ENCODE results near the gene GPR55.

The GPR55 gene

DNA sequence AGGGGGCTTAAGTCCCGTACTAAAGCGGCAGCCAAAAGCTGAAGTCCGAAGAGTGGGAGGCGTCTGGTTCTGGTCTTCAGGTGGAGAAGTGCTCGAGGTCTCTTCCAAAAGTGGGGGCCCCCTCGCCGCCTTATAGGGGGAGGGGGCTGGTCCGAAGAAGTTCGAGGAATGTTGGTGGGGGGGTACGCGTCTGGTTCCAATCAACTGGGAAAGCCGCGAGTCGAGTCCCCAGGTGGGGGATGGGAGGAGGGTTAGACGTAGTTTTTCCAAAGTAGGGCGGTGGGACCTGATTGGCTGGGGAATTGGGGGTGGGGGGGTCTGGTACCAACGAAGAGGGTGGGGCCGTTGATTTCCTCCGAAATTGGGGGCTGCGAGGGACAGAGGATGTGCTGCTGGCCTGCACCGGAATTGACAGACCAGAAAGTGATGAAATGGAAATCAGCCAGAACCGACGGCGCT is 59.7 kb downstream of the GPR55 start:
- Histone ChIP-seq H3K9me3 (ENCODE audit: control insufficient read depth in 1 of 2, low read length in 2 of 2) (no peaks in the 10 kb centered on the region), H3K27me3 (ENCODE audit: low read depth, low read length) (no peaks in the 10 kb centered on the region), H3K36me3 (ENCODE audit: control insufficient read depth in 1 of 2, insufficient read depth in 2 of 2, low read length in 2 of 2) (no peaks in the 10 kb centered on the region), H3K4me3 (ENCODE audit: low read depth in 1 of 2, low read length in 2 of 2) (peak overlapping the region; percentile 61 to 94), H3K4me1 (ENCODE audit: control insufficient read depth in 1 of 2, insufficient read depth in 2 of 2, low read length in 2 of 2) (peaks cover 3 to 41% of the 10 kb centered on the region in 2 donors), H3K27ac (ENCODE audit: low read length) (no peak overlapping the region)

DNA sequence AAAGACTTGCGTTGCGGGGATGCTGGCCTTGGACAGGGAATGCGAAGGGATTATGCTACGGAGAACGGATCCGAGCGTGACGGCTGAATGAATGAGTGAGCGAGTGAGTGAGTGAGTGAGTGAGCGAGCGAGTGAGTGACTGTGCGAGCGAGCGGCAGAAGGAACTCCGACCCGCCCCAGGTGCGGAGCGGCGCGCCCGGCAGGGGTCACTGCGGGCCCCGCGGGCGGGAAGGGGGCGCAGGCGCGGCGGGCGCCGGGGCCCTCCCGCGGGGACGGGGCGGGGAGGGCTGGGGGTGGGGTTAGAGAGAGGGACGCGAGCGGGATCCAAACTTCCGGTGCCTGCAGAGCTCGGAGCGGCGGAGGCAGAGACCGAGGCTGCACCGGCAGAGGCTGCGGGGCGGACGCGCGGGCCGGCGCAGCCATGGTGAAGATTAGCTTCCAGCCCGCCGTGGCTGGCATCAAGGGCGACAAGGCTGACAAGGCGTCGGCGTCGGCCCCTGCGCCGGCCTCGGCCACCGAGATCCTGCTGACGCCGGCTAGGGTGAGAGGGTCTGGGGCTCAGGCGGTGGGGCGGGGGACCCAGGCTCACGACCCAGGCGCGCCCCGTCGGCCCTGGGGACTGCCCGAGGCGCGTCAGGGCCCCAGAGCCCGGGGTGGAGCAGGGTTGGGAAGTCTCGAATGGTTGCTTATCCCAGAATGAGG is 60.3 kb downstream of the GPR55 start, which contains the start of gene ITM2C:
TSS of gene ITM2C (plus strand) at position 338 of the 702 bp plus-strand sequence. CDS start at position 422, 84 bp downstream.
- H3K4me1 ChIP-seq (ENCODE audit: control insufficient read depth in 1 of 2, insufficient read depth in 2 of 2, low read length in 2 of 2): peaks cover 0 to 35% of the 10 kb centered on the region in 2 donors
- no peak within 1 kb of the TSS for H3K27ac ChIP-seq (ENCODE audit: low read length)
- no peaks in the 10 kb centered on the region for H3K9me3 ChIP-seq (ENCODE audit: control insufficient read depth in 1 of 2, low read length in 2 of 2)
- H3K36me3 ChIP-seq (ENCODE audit: control insufficient read depth in 1 of 2, insufficient read depth in 2 of 2, low read length in 2 of 2): no peaks in the 10 kb centered on the region
- H3K4me3 ChIP-seq (ENCODE audit: low read depth in 1 of 2, low read length in 2 of 2): peak within 1 kb of the TSS; percentile 61 to 94
- no peaks in the 10 kb centered on the region for H3K27me3 ChIP-seq (ENCODE audit: low read depth, low read length)

DNA sequence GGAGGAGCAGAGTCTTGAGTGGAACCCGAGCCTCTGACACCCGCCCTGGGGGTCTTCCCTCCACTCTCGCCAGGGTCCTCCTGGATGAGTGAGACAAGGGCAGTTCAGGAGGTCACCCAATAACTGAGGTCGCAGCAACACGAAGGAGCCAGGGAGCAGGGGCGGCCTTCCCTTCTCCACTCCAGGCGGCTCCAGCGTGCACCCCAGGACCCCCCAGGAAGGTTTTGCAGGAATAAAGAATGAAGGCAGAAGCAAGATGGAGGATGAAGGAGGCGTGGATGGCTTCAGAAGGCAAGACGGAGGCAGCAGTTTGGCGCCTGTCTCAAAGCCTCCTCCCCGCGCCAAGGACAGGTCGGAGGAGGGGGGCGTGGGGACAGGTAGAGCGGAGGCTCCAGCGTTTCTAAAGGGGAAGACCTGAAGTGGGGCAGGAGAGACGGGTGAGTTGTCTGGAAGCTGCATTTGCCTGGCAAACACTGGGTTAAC is 60.9 kb downstream of the GPR55 start:
- Histone ChIP-seq H3K36me3 (ENCODE audit: control insufficient read depth in 1 of 2, insufficient read depth in 2 of 2, low read length in 2 of 2) (no peaks in the 10 kb centered on the region), H3K9me3 (ENCODE audit: control insufficient read depth in 1 of 2, low read length in 2 of 2) (no peaks in the 10 kb centered on the region), H3K27me3 (ENCODE audit: low read depth, low read length) (no peaks in the 10 kb centered on the region), H3K4me1 (ENCODE audit: control insufficient read depth in 1 of 2, insufficient read depth in 2 of 2, low read length in 2 of 2) (peaks cover 0 to 29% of the 10 kb centered on the region in 2 donors), H3K4me3 (ENCODE audit: low read depth in 1 of 2, low read length in 2 of 2) (peak overlapping the region; percentile 53 to 94), H3K27ac (ENCODE audit: low read length) (no peak overlapping the region)

DNA sequence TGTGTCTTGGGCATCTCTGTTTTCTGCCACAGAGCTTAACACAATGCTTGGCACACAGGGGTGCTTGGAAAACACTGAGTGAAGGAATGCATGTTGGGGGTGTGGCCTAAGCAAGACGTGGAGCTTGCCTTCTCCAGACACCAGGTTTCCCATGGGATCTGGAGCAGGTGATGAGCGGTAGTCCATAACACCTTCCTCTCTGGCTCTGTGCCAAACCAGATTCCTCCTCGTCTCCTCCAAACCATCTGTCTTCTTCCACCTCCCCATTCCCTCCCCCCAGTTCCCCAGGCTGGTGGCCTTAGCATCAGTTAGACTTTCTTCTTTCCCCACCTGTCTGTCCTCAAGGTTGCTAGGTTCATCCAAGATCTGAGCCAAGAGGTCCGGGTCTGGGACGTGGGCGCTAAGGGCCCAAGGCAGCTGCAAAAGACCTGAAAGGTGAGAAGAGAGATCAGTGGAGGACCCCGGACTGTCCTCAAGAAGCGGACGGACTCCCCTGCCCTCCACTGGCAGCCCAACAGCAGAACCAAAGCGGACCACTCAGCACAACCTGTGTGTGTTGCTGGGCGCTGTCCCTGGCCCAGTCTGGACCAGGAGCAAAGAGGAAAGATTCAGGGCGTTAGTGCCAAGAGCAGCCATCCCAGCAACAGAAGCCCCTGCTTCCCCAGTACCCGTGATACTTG is 61.5 kb downstream of the GPR55 start:
- Histone ChIP-seq H3K36me3 (ENCODE audit: control insufficient read depth in 1 of 2, insufficient read depth in 2 of 2, low read length in 2 of 2) (no peaks in the 10 kb centered on the region), H3K27me3 (ENCODE audit: low read depth, low read length) (no peaks in the 10 kb centered on the region), H3K9me3 (ENCODE audit: control insufficient read depth in 1 of 2, low read length in 2 of 2) (peaks cover 0 to under 1% of the 10 kb centered on the region in 2 donors), H3K27ac (ENCODE audit: low read length) (no peak overlapping the region), H3K4me3 (ENCODE audit: low read depth in 1 of 2, low read length in 2 of 2) (no peak overlapping the region), H3K4me1 (ENCODE audit: control insufficient read depth in 1 of 2, insufficient read depth in 2 of 2, low read length in 2 of 2) (peaks cover 0 to 27% of the 10 kb centered on the region in 2 donors)

DNA sequence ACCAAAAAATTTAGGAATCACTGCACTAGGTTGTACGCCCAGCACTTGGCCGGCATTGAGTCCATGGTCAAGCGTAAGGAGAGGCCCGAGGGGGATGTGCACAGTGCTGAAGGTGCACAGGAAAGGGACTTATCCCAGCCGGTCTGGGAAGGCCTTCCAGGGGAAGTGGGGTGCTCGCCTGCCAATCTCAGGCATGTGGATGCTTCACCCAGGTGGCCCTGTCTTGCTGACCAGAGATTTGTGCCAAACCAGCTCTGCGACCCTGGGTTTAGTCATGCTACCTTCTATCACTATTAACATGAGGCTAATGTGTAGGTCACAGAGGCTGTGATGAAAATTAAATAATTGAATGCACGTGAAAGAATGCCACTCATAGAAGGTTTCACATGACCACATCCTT is 62.0 kb downstream of the GPR55 start:
- Histone ChIP-seq H3K4me3 (ENCODE audit: low read depth in 1 of 2, low read length in 2 of 2) (no peak overlapping the region), H3K4me1 (ENCODE audit: control insufficient read depth in 1 of 2, insufficient read depth in 2 of 2, low read length in 2 of 2) (peaks cover 0 to 26% of the 10 kb centered on the region in 2 donors), H3K27me3 (ENCODE audit: low read depth, low read length) (no peaks in the 10 kb centered on the region), H3K36me3 (ENCODE audit: control insufficient read depth in 1 of 2, insufficient read depth in 2 of 2, low read length in 2 of 2) (no peaks in the 10 kb centered on the region), H3K27ac (ENCODE audit: low read length) (no peak overlapping the region), H3K9me3 (ENCODE audit: control insufficient read depth in 1 of 2, low read length in 2 of 2) (peaks cover 0 to 3% of the 10 kb centered on the region in 2 donors)

DNA sequence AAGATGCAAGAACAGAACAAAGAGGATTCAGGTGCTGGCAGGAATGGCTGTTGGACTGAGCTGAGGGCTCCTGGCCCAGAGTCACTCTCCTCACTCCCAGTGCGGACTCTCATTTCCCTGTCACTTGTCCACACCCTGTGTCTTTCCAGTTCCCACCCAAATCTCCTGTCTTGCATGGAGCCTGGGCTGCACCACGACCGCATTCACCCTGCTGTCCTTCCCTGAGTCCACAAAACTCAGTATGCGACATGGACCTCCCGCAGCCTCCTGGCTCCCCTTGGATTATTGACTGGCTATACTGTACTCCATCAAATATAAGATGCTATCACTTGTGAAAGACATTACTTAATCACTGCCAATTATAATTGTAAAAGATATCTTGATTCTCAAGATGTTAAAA is 62.8 kb downstream of the GPR55 start:
- no peak overlapping the region for H3K4me3 ChIP-seq (ENCODE audit: low read depth in 1 of 2, low read length in 2 of 2)
- no peaks in the 10 kb centered on the region for H3K27me3 ChIP-seq (ENCODE audit: low read depth, low read length)
- H3K27ac ChIP-seq (ENCODE audit: low read length): no peak overlapping the region
- no peaks in the 10 kb centered on the region for H3K36me3 ChIP-seq (ENCODE audit: control insufficient read depth in 1 of 2, insufficient read depth in 2 of 2, low read length in 2 of 2)
- H3K4me1 ChIP-seq (ENCODE audit: control insufficient read depth in 1 of 2, insufficient read depth in 2 of 2, low read length in 2 of 2): peaks cover 0 to 22% of the 10 kb centered on the region in 2 donors
- H3K9me3 ChIP-seq (ENCODE audit: control insufficient read depth in 1 of 2, low read length in 2 of 2): peaks cover 0 to 3% of the 10 kb centered on the region in 2 donors

DNA sequence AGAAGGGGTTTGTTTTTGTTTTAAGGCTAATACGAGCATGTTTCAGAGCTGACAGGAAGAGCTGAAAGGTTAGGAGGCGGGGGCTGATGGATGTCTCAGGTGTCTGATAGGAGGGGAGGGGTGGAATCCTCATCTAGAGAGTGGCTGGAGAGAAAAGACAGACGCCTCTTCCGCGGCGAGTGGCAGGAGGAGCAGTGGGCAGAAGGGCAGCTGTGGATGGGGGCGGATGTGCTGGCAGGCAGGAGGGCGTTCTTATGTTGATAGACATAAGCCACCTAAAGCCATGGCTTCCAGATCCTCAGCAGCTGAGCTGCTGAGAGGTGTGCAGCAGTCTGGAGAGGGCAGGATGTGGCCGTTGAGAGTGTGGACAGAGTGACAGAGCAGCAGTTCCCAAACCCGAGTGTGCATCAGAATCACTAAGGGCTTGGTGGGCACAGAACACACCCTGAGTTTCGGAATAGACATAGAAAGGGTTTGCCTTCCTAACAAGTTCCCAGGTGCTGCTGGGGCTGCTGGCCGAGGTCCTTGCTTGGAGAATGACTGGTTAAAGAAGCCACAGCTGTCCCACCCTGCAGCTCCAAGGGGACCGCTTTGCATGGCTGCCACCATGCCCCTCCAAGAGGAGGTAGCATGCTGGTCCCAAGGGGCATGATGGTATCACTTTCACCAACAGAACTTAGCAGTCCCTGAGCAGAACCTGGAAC is 63.3 kb downstream of the GPR55 start:
- H3K9me3 ChIP-seq (ENCODE audit: control insufficient read depth in 1 of 2, low read length in 2 of 2): peaks cover 0 to 3% of the 10 kb centered on the region in 2 donors
- H3K4me1 ChIP-seq (ENCODE audit: control insufficient read depth in 1 of 2, insufficient read depth in 2 of 2, low read length in 2 of 2): peaks cover 0 to 16% of the 10 kb centered on the region in 2 donors
- H3K4me3 ChIP-seq (ENCODE audit: low read depth in 1 of 2, low read length in 2 of 2): no peak overlapping the region
- H3K36me3 ChIP-seq (ENCODE audit: control insufficient read depth in 1 of 2, insufficient read depth in 2 of 2, low read length in 2 of 2): no peaks in the 10 kb centered on the region
- H3K27me3 ChIP-seq (ENCODE audit: low read depth, low read length): no peaks in the 10 kb centered on the region
- H3K27ac ChIP-seq (ENCODE audit: low read length): no peak overlapping the region
